Fibroblast of mammary gland (primary cell): Measurements from ENCODE around the gene JUP.

ENCODE experiments used
- DNase-seq: peaks from one replicate; pipeline ENCODE4 v3.0.0-alpha.2; 2010; ENCODE audit warnings: low read depth
- H3K4me3 ChIP-seq: 2 replicates; pipeline ENCODE4 v1.5.1; 2011; ENCODE audit warnings: low read depth, mild to moderate bottlenecking, low read length, moderate library complexity; ENCODE audit not compliant: control insufficient read depth
- CTCF ChIP-seq: conservative IDR thresholded peaks from 2 replicates; pipeline ENCODE4 v1.5.1; 2011; ENCODE audit warnings: low read depth, low read length, inconsistent platforms; ENCODE audit not compliant: control insufficient read depth, insufficient read depth

The JUP gene

GRCh38 chr17:41723801-41724475 lies 62.6 kb downstream of the JUP start:
- no peak for DNase-seq
- no peak overlapping the region for H3K4me3 ChIP-seq
- no peak for TF ChIP-seq CTCF

- no peak for TF ChIP-seq CTCF
- H3K4me3 ChIP-seq = no peak overlapping the region
- DNase-seq = no peak
These were observed 64.3 kb downstream of the JUP start for GRCh38 chr17:41722231-41722630.

GRCh38 chr17:41718287-41718645 lies 68.2 kb downstream of the JUP start:
- no peak overlapping the region for H3K4me3 ChIP-seq
- DNase-seq = no peak
- no peak for TF ChIP-seq CTCF

GRCh38 chr17:41717408-41718286 lies 68.9 kb downstream of the JUP start:
- H3K4me3 ChIP-seq = no peak overlapping the region
- DNase-seq = peak; percentile 34
- no peak for TF ChIP-seq CTCF

GRCh38 chr17:41711669-41712400 lies 74.7 kb downstream of the JUP start, which contains the start of gene GAST:
TSS of gene GAST (plus strand) at chr17:41712331. CDS start at chr17:41715437, 3,106 bp downstream.
- DNase-seq = no peak
- no peak for TF ChIP-seq CTCF
- H3K4me3 ChIP-seq = no peak within 1 kb of the TSS

GRCh38 chr17:41710472-41711090 lies 75.9 kb downstream of the JUP start:
- TF ChIP-seq CTCF = no peak
- peak; percentile 95 for DNase-seq
- H3K4me3 ChIP-seq = no peak overlapping the region
